Mucosa of rectum (tissue), 2 donors: ENCODE measurements around the gene OR2B3.

Experiments used
- H3K27ac ChIP-seq, 2 donors: one replicate each; pipeline ENCODE4 v1.7.0; 2013; ENCODE audit warnings: inconsistent platforms in 2 of 2, low read depth in 2 of 2, low read length in 2 of 2
- H3K27me3 ChIP-seq, 2 donors: one replicate each; pipeline ENCODE4 v1.7.0; 2013; ENCODE audit warnings: low read length in 2 of 2; ENCODE audit not compliant: control insufficient read depth in 2 of 2, insufficient read depth in 2 of 2
- H3K36me3 ChIP-seq, 2 donors: one replicate each; pipeline ENCODE4 v1.7.0; 2013; ENCODE audit warnings: low read length in 2 of 2; ENCODE audit not compliant: control insufficient read depth in 2 of 2, insufficient read depth in 2 of 2
- H3K4me1 ChIP-seq, 2 donors: one replicate each; pipeline ENCODE4 v1.7.0; 2013; ENCODE audit warnings: low read length in 2 of 2, mild to moderate bottlenecking in 1 of 2; ENCODE audit not compliant: control insufficient read depth in 2 of 2, insufficient read depth in 2 of 2
- H3K4me3 ChIP-seq, 2 donors: one replicate each; pipeline ENCODE4 v1.7.0; 2013; ENCODE audit warnings: low read length in 2 of 2
- H3K9ac ChIP-seq, 2 donors: one replicate each; pipeline ENCODE4 v1.7.0; 2013; ENCODE audit warnings: low read length in 2 of 2, low read depth in 1 of 2, mild to moderate bottlenecking in 1 of 2
- H3K9me3 ChIP-seq, 2 donors: one replicate each; pipeline ENCODE4 v1.7.0; 2013; ENCODE audit warnings: low read length in 2 of 2; ENCODE audit not compliant: control insufficient read depth in 2 of 2
- donor health status: healthy.
- donor health status: Normal muscosa, but diverticular disease.

OR2B3 gene

DNA sequence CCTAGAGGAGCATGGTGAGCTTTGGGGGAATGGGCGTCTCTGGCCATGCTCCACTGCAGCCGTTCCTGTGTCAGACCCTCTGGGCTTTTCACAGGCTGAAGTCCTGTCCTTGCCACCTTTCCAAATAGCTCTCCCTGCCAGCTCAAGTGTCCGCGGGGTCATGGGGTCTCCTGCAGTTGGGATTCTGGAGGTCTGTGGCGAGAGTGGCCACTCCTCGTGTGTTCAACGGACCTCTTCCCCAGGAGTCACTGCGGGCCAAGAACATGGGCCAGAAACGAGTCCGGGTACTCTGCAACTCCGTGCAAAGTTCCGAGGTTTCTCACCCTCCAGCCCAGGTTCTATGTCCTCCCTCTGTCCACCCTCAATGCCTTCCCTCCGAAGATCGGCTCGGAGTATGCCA, 4.7 kb downstream of the OR2B3 start:
- no peaks in the 10 kb centered on the region for H3K36me3 ChIP-seq
- no peaks in the 10 kb centered on the region for H3K9me3 ChIP-seq
- H3K4me1 ChIP-seq = no peaks in the 10 kb centered on the region
- H3K4me3 ChIP-seq = no peak overlapping the region
- no peaks in the 10 kb centered on the region for H3K27me3 ChIP-seq
- H3K27ac ChIP-seq = no peak overlapping the region
- H3K9ac ChIP-seq = no peak overlapping the region

DNA sequence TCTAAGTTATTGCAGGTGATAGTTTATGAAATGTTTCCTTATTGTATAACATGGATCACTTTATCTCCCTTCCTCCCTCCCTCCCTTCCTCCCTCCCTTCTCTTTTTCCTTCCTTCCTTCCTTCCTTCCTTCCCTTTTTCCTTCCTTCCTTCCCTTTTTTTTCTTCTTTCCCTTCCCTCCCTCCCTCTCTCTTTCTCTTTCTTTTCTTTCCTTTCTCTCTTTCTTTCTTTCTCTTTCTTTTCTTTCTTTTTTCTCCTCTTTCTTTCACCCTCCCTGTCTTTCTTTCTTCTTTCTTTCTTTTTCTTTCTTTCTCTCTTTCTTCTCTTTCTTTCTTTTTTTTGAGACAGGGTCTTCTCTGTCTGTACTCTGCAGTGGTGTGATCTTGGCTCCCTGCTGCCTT, 5.8 kb downstream of the OR2B3 start:
- no peak overlapping the region for H3K4me3 ChIP-seq

DNA sequence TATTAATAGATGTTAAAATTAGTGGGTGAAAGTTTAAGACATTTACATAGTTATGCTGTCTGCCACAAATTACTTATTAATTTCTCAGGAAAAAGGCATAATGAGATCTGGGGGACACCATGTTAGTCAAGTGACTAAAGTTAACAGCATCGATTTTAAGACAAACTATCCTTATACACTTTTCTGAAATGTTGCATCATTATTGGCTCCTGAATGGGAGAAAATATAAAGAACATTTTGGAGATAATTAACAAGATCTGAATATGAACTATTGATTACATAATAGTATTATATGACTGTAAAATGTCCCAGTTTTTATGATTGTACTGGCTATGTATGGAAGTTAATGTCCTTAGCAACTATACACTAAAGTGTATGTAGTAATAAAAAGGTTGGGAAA, 7.9 kb downstream of the OR2B3 start:
- Histone ChIP-seq H3K36me3 (no peaks in the 10 kb centered on the region), H3K27me3 (no peaks in the 10 kb centered on the region), H3K4me3 (no peak overlapping the region), H3K4me1 (no peaks in the 10 kb centered on the region), H3K9me3 (no peaks in the 10 kb centered on the region), H3K27ac (no peak overlapping the region), H3K9ac (no peak overlapping the region)

More for the DNA sequence above, 5.8 kb downstream of the OR2B3 start:
- Histone ChIP-seq H3K27ac (no peak overlapping the region), H3K9me3 (no peaks in the 10 kb centered on the region), H3K27me3 (no peaks in the 10 kb centered on the region), H3K9ac (no peak overlapping the region), H3K4me1 (no peaks in the 10 kb centered on the region), H3K36me3 (no peaks in the 10 kb centered on the region)

DNA sequence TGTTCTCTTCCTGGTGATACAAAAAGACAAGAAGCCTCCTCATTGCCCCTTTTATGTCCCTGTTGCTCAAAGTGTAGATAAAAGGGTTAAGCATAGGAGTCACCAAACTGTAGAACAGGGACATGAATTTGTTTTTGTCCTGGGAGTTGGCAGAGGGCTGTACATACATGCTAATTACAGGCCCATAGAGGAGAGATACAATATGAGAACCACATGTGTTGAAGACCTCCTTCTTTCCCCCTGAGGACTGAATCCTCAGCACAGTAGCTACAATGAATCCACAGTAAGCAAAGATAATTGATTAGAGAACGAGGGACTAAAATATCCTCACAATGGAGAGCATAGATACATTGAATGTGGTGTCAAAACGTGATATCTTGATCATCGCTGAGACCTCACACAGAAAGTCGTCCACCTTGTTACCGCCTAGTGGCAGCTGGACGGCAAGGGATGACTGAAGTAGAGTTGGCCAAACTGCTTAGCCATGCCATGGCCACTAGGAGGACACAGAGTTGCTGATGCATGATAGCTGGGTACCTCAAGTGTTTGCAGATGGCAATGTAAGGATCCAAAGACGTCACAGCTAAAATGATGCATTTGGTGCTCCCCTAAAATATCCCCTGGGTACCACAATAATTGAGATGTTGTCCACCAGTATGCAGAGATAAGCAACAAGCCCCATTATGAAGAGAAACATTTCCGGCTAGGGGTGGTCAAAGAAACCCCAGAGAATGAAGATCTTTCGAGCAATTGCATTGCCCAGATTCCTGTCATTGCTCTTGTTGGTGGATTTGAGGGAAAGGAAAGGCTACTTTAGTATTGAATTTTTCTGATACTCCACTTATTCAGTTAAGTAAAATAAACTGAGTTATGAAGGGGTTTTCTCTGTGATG, 15.0 kb downstream of the OR2B3 start:
- Histone ChIP-seq H3K36me3 (no peaks in the 10 kb centered on the region), H3K4me3 (no peak overlapping the region), H3K27ac (no peak overlapping the region), H3K9me3 (no peaks in the 10 kb centered on the region), H3K9ac (no peak overlapping the region), H3K27me3 (no peaks in the 10 kb centered on the region), H3K4me1 (no peaks in the 10 kb centered on the region)

DNA sequence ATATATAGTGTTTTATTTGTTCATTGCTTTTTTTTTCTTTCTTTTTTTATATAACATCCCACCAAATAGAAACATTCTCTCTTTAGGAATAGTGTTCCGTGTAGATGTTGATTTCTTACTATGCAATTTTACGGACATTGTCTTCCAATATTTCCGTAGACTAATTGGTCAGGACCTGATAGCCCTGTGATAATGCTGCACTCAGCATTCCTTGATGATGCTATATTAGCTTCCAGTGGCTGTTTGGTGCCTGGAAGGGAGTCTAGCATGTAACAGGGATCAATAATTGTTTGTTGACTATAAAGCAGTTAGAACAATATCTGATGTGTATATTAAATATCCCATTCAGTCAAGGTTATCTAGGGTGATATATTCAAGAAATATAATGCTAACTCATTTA, 35.4 kb downstream of the OR2B3 start:
- no peaks in the 10 kb centered on the region for H3K36me3 ChIP-seq
- H3K9ac ChIP-seq = no peak overlapping the region

DNA sequence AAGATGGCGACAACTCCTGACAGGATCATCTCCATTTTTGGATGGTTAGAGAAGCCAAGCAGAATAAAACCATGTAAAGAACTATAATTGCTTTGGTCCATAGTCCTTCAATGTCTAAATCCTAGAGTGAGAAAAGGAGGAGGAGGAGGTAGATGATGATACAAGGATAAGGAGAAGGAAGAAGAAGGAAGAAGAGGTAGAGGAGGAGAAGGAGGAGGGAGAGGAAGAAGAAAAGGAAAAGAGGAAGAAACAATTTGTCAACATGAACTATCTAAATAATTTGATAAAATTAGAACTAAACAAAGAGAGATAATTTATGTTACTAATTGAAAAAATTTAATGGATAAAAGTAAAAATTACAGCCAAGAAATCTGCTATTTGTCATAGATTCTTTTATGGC, 42.0 kb downstream of the OR2B3 start, which contains the start of gene OR2W1:
Gene OR2W1, minus strand, starts transcription at position 101 of the 400 bp plus-strand sequence. Its CDS starts 0 bp downstream, at position 101.
- H3K9me3 ChIP-seq = no peaks in the 10 kb centered on the region
- no peaks in the 10 kb centered on the region for H3K36me3 ChIP-seq
- no peak within 1 kb of the TSS for H3K9ac ChIP-seq
- no peaks in the 10 kb centered on the region for H3K4me1 ChIP-seq
- H3K4me3 ChIP-seq = no peak within 1 kb of the TSS
- H3K27me3 ChIP-seq = no peaks in the 10 kb centered on the region
- H3K27ac ChIP-seq = no peak within 1 kb of the TSS

More for the DNA sequence above, 35.4 kb downstream of the OR2B3 start:
- Histone ChIP-seq H3K9me3 (peaks cover 0 to 4% of the 10 kb centered on the region in 2 donors), H3K27ac (no peak overlapping the region), H3K4me1 (no peaks in the 10 kb centered on the region), H3K27me3 (no peaks in the 10 kb centered on the region), H3K4me3 (no peak overlapping the region)
